HCT116 (cell line): ENCODE data around the gene CYB5B.

Source experiments
- CTCF ChIP-seq, 3 experiments: fragments of 200-600 bp in 1 of 3; sonication (generic) in 1 of 3; IDR thresholded peaks in 2 of 3; conservative IDR thresholded peaks in 1 of 3; 2 replicates each; pipeline ENCODE4 v1.5.1; 2012 to 2017; ENCODE audit warnings: low read depth in 2 of 3, low read length in 2 of 3, antibody characterized with exemption in 1 of 3, borderline replicate concordance in 1 of 3, control low read depth in 1 of 3, mild to moderate bottlenecking in 1 of 3, mixed read lengths in 1 of 3, mixed run types in 1 of 3, moderate library complexity in 1 of 3; ENCODE audit not compliant: insufficient read depth in 1 of 3
- TF ChIP-seq, protein P1 (sequence below): IDR thresholded peaks from 2 replicates; pipeline ENCODE4 v1.6.1; 2012

GRCh38 chr16:69467531-69468204 is 43.2 kb downstream of the CYB5B start:
- TF ChIP-seq CTCF (IDR thresholded peaks at IDR 0.05 in 2 of 3, conservative IDR thresholded peaks at IDR 0.05 in 1 of 3; ENCODE audit: borderline replicate concordance in 1 of 3, insufficient read depth in 1 of 3, low read depth in 2 of 3, low read length in 2 of 3): no peak
- TF ChIP-seq, protein P1, sequence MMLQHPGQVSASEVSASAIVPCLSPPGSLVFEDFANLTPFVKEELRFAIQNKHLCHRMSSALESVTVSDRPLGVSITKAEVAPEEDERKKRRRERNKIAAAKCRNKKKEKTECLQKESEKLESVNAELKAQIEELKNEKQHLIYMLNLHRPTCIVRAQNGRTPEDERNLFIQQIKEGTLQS: no peak
